ENCODE measurements around the gene NRF1.

Gene NRF1

GRCh38 chr7:129612112-129613015, 844 bp downstream of the NRF1 start:
- H2AFZ ChIP-seq (ENCODE audit: low read length): no peak overlapping the region
- H3F3A ChIP-seq (ENCODE audit: insufficient read depth, low read length): no peaks in the 10 kb centered on the region; the same call in 1 of the 2 replicates
- peaks cover 29% of the 10 kb centered on the region for H3K36me3 ChIP-seq (ENCODE audit: insufficient read depth, low read length)
- H3K79me2 ChIP-seq (ENCODE audit: insufficient read depth, low read length): peaks cover 57% of the 10 kb centered on the region
- no peaks in the 10 kb centered on the region for H4K20me1 ChIP-seq (ENCODE audit: insufficient read depth, low read length)
- H3K4me2 ChIP-seq (ENCODE audit: low read length): peak overlapping the region; percentile 91
- H3K27me3 ChIP-seq (ENCODE audit: insufficient read depth, low read length): no peaks in the 10 kb centered on the region
- H3K9me2 ChIP-seq (ENCODE audit: low read depth, low read length): no peaks in the 10 kb centered on the region
- H3K9me3 ChIP-seq (ENCODE audit: low read length): no peaks in the 10 kb centered on the region
- H3K4me3 ChIP-seq (ENCODE audit: low read depth, low read length, poor library complexity, severe bottlenecking): peak overlapping the region; percentile 81
- TF ChIP-seq CTCF (IDR thresholded peaks at IDR 0.05; ENCODE audit: low read length): peak; percentile 99
- no peak for TF ChIP-seq EZH2 (IDR thresholded peaks at IDR 0.05; ENCODE audit: borderline replicate concordance, low read length)
- H3K9ac ChIP-seq (ENCODE audit: low read length): peak overlapping the region; percentile 93
- H3K4me1 ChIP-seq (ENCODE audit: insufficient read depth, low read length, severe bottlenecking): peaks cover 61% of the 10 kb centered on the region
- H3K27ac ChIP-seq (ENCODE audit: low read depth, low read length, poor library complexity, severe bottlenecking): peak overlapping the region; percentile 64

- Histone ChIP-seq H4K20me1 (ENCODE audit: insufficient read depth, low read length) (no peaks in the 10 kb centered on the region), H3F3A (ENCODE audit: insufficient read depth, low read length) (no peaks in the 10 kb centered on the region; the same call in 1 of the 2 replicates), H3K9me2 (ENCODE audit: low read depth, low read length) (no peaks in the 10 kb centered on the region), H3K4me2 (ENCODE audit: low read length) (peak overlapping the region; percentile 91), H3K27ac (ENCODE audit: low read depth, low read length, poor library complexity, severe bottlenecking) (no peak overlapping the region), H2AFZ (ENCODE audit: low read length) (no peak overlapping the region), H3K4me3 (ENCODE audit: low read depth, low read length, poor library complexity, severe bottlenecking) (peak overlapping the region; percentile 81), H3K9ac (ENCODE audit: low read length) (peak overlapping the region; percentile 93), H3K9me3 (ENCODE audit: low read length) (no peaks in the 10 kb centered on the region), H3K4me1 (ENCODE audit: insufficient read depth, low read length, severe bottlenecking) (peaks cover 67% of the 10 kb centered on the region), H3K79me2 (ENCODE audit: insufficient read depth, low read length) (peaks cover 63% of the 10 kb centered on the region), H3K36me3 (ENCODE audit: insufficient read depth, low read length) (peaks cover 23% of the 10 kb centered on the region), H3K27me3 (ENCODE audit: insufficient read depth, low read length) (no peaks in the 10 kb centered on the region)
- TF ChIP-seq CTCF (IDR thresholded peaks at IDR 0.05; ENCODE audit: low read length): no peak; the same call in 1 of the 2 replicates
- no peak for TF ChIP-seq EZH2 (IDR thresholded peaks at IDR 0.05; ENCODE audit: borderline replicate concordance, low read length)
These were observed 1.5 kb downstream of the NRF1 start for GRCh38 chr7:129613016-129613337.

- peak overlapping the region; percentile 41 for H3K4me3 ChIP-seq (ENCODE audit: low read depth, low read length, poor library complexity, severe bottlenecking)
- H3K4me1 ChIP-seq (ENCODE audit: insufficient read depth, low read length, severe bottlenecking): peaks cover 67% of the 10 kb centered on the region
- H3K4me2 ChIP-seq (ENCODE audit: low read length): peak overlapping the region; percentile 91
- no peaks in the 10 kb centered on the region for H4K20me1 ChIP-seq (ENCODE audit: insufficient read depth, low read length)
- H3K9ac ChIP-seq (ENCODE audit: low read length): peak overlapping the region; percentile 24
- no peak for TF ChIP-seq EZH2 (IDR thresholded peaks at IDR 0.05; ENCODE audit: borderline replicate concordance, low read length)
- no peak for TF ChIP-seq CTCF (IDR thresholded peaks at IDR 0.05; ENCODE audit: low read length)
- no peaks in the 10 kb centered on the region for H3K9me3 ChIP-seq (ENCODE audit: low read length)
- no peaks in the 10 kb centered on the region; the same call in 1 of the 2 replicates for H3F3A ChIP-seq (ENCODE audit: insufficient read depth, low read length)
- H2AFZ ChIP-seq (ENCODE audit: low read length): no peak overlapping the region
- peak overlapping the region; percentile 88 for H3K27ac ChIP-seq (ENCODE audit: low read depth, low read length, poor library complexity, severe bottlenecking)
- peaks cover 9% of the 10 kb centered on the region for H3K36me3 ChIP-seq (ENCODE audit: insufficient read depth, low read length)
- H3K27me3 ChIP-seq (ENCODE audit: insufficient read depth, low read length): no peaks in the 10 kb centered on the region
- no peaks in the 10 kb centered on the region for H3K9me2 ChIP-seq (ENCODE audit: low read depth, low read length)
- H3K79me2 ChIP-seq (ENCODE audit: insufficient read depth, low read length): peaks cover 82% of the 10 kb centered on the region
These were observed 3.5 kb downstream of the NRF1 start for GRCh38 chr7:129615018-129615417.
